ENCODE measurements around the gene BMP2. TPM values are rescaled to one million over a fixed set of nuclear protein-coding genes. Genes with fewer than 3 reads are reported as not detected.

Gene BMP2
- total and polyA plus RNA-seq, 2 of the 4 experiments (the other 2 are of a cell fraction), result 0.18 to 0.21 TPM

- no peak for TF ChIP-seq SMC3 (IDR thresholded peaks at IDR 0.05; ENCODE audit: low read depth, low read length)
Measured at GRCh38 chr20:6780433-6781190, 13.1 kb downstream of the BMP2 start (continued).

- Histone ChIP-seq H4K91ac (ENCODE audit: insufficient read depth, low read depth, low read length) (no peak overlapping the region), H2BK20ac (ENCODE audit: low read depth, low read length) (no peak overlapping the region), H3K27ac (ENCODE audit: insufficient read depth, low read length) (no peak overlapping the region), H3K56ac (ENCODE audit: extremely low read depth, insufficient read depth, low read length) (no peak overlapping the region), H3K14ac (replicated peaks; ENCODE audit: low read depth, low read length) (no peak overlapping the region), H2BK120ac (ENCODE audit: low read depth, low read length) (no peak overlapping the region), H4K20me1 (ENCODE audit: insufficient read depth, low read length) (no peaks in the 10 kb centered on the region; the same call in 1 of the 2 replicates), H4K5ac (ENCODE audit: low read depth, low read length) (no peak overlapping the region), H2AK9ac (replicated peaks; ENCODE audit: low read depth, low read length, poor library complexity) (no peak overlapping the region), H4K8ac (ENCODE audit: low read depth in 2 of 2, low read length in 2 of 2) (no peak overlapping the region), H3K36me3 (ENCODE audit: control insufficient read depth, insufficient read depth, low read length) (peaks cover under 1% of the 10 kb centered on the region; the same call in 1 of the 2 replicates), H3K9me1 (ENCODE audit: insufficient read depth, low read length) (no peaks in the 10 kb centered on the region), H2AK5ac (ENCODE audit: low read depth, low read length) (no peak overlapping the region), H3K79me1 (ENCODE audit: low read depth in 1 of 2, low read length in 2 of 2) (no peaks in the 10 kb centered on the region), H3K9me3 (ENCODE audit: control insufficient read depth, insufficient read depth, low read length) (no peaks in the 10 kb centered on the region), H3K18ac (ENCODE audit: low read depth, low read length) (no peak overlapping the region), H2BK5ac (ENCODE audit: low read depth, low read length, poor library complexity, severe bottlenecking) (no peak overlapping the region), H3K27me3 (ENCODE audit: control insufficient read depth, insufficient read depth, low read length) (no peaks in the 10 kb centered on the region; the same call in 1 of the 2 replicates), H3K4ac (ENCODE audit: low read depth, low read length) (no peak overlapping the region), H3K23ac (ENCODE audit: low read depth, low read length) (no peak overlapping the region), H2BK15ac (ENCODE audit: low read depth, low read length) (no peak overlapping the region), H3K4me1 (ENCODE audit: control insufficient read depth, insufficient read depth, low read length) (peaks cover 5% of the 10 kb centered on the region; the same call in 1 of the 2 replicates), H3K4me3 (ENCODE audit: insufficient read depth, low read depth, low read length) (no peak overlapping the region), H3K9ac (ENCODE audit: low read depth, low read length) (no peak overlapping the region), H2AFZ (replicated peaks; ENCODE audit: low read length, poor library complexity) (no peak overlapping the region), H3K4me2 (ENCODE audit: low read depth, low read length) (no peak overlapping the region)
- WGBS, 2 experiments (ENCODE audit: extremely low coverage in 2 of 2, insufficient read length in 1 of 2), result no CpG with 5 or more reads among the region's 5 CpGs
- POLR2A ChIA-PET (ENCODE audit: unreplicated experiment), result no interaction called here
- intact Hi-C loops (cut with micrococcal nuclease) (no loop called here), in situ Hi-C loops (cut with MboI; ENCODE audit: low sequenced_read_pairs) (no loop called here), dilution Hi-C loops (cut with HindIII; ENCODE audit: low sequenced_read_pairs, unreplicated experiment) (no loop called here)
- DNase-seq (no peak), ATAC-seq (ENCODE audit: low read depth) (no peak)
- CTCF ChIA-PET, result no interaction called here
- BruUV-seq (replicated peaks), result no TSS peak
- TF ChIP-seq FOS (IDR thresholded peaks at IDR 0.05; ENCODE audit: low read depth, low read length) (no peak), BHLHE40 (IDR thresholded peaks at IDR 0.05; ENCODE audit: low read depth, low read length) (no peak), MAZ (IDR thresholded peaks at IDR 0.05; ENCODE audit: borderline replicate concordance, low read depth, low read length) (no peak), USF2 (IDR thresholded peaks at IDR 0.05; ENCODE audit: low read depth, low read length) (no peak), CTCF (conservative IDR thresholded peaks at IDR 0.05; ENCODE audit: low read depth, low read length) (no peak), POLR2A (IDR thresholded peaks at IDR 0.05; ENCODE audit: low read depth, low read length) (no peak), CHD1 (IDR thresholded peaks at IDR 0.05; ENCODE audit: low read depth, low read length) (no peak), RCOR1 (IDR thresholded peaks at IDR 0.05; ENCODE audit: insufficient replicate concordance, low read length) (no peak), RAD21 (IDR thresholded peaks at IDR 0.05; ENCODE audit: low read length) (no peak), MAFK (IDR thresholded peaks at IDR 0.05; ENCODE audit: low read depth, low read length) (no peak), MXI1 (IDR thresholded peaks at IDR 0.05; ENCODE audit: borderline replicate concordance, low read depth, low read length) (no peak)
- TF ChIP-seq, protein P1, sequence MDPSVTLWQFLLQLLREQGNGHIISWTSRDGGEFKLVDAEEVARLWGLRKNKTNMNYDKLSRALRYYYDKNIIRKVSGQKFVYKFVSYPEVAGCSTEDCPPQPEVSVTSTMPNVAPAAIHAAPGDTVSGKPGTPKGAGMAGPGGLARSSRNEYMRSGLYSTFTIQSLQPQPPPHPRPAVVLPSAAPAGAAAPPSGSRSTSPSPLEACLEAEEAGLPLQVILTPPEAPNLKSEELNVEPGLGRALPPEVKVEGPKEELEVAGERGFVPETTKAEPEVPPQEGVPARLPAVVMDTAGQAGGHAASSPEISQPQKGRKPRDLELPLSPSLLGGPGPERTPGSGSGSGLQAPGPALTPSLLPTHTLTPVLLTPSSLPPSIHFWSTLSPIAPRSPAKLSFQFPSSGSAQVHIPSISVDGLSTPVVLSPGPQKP (IDR thresholded peaks at IDR 0.05; ENCODE audit: borderline replicate concordance, low read depth, low read length), result no peak
Measured at GRCh38 chr20:6783752-6784151, 16.3 kb downstream of the BMP2 start.

Data from IMR-90 (cell line).